CD14-positive monocyte (primary cell): ENCODE measurements around the gene IFIT1. TPM values are rescaled to one million over a fixed set of nuclear protein-coding genes. Genes with fewer than 3 reads are reported as not detected.
A peak's percentile ranks its signal among the peaks of the same experiment; 100 is the strongest.

Experiments
- DNase-seq, 3 donors: peaks; one replicate each; pipeline ENCODE4 v3.0.0-alpha.2; 2011 to 2022
- H2AFZ ChIP-seq: 2 replicates; pipeline ENCODE4 v1.6.0; 2012; ENCODE audit warnings: mild to moderate bottlenecking, low read depth, low read length, inconsistent platforms; ENCODE audit not compliant: insufficient read depth, poor library complexity, severe bottlenecking
- H3K27ac ChIP-seq, 2 donors: 1 replicate in 1 of 2; 2 replicates in 1 of 2; pipeline ENCODE4 v1.5.1; 2012 to 2013; ENCODE audit warnings: low read length in 2 of 2, control low read depth in 1 of 2, inconsistent platforms in 1 of 2, low read depth in 1 of 2, mild to moderate bottlenecking in 1 of 2
- H3K27me3 ChIP-seq, 2 donors: one replicate each; pipeline versions ENCODE4 v1.6.0 to v1.6.1; 2011 to 2013; ENCODE audit warnings: low read length in 2 of 2; ENCODE audit not compliant: control insufficient read depth in 2 of 2, insufficient read depth in 2 of 2
- H3K36me3 ChIP-seq, 2 donors: replicated peaks in 1 of 2; 1 replicate in 1 of 2; 2 replicates in 1 of 2; pipeline versions ENCODE4 v1.5.1 to v1.6.1; 2012 to 2013; ENCODE audit warnings: low read length in 2 of 2, control low read depth in 1 of 2, inconsistent platforms in 1 of 2, mild to moderate bottlenecking in 1 of 2; ENCODE audit not compliant: insufficient read depth in 2 of 2, control insufficient read depth in 1 of 2
- H3K4me1 ChIP-seq, 2 donors: 1 replicate in 1 of 2; 2 replicates in 1 of 2; pipeline versions ENCODE4 v1.5.1 to v1.6.1; 2012 to 2013; ENCODE audit warnings: low read length in 2 of 2, control low read depth in 1 of 2, inconsistent platforms in 1 of 2, mild to moderate bottlenecking in 1 of 2, moderate library complexity in 1 of 2; ENCODE audit not compliant: insufficient read depth in 2 of 2, control insufficient read depth in 1 of 2
- H3K4me2 ChIP-seq: replicated peaks from 2 replicates; pipeline ENCODE3; 2012; ENCODE audit warnings: low read length, moderate library complexity, mild to moderate bottlenecking; ENCODE audit not compliant: poor library complexity, severe bottlenecking; ENCODE audit errors: extremely low read depth
- H3K4me3 ChIP-seq, 3 experiments: fragments of 200-600 bp in 1 of 3; sonication (generic) in 1 of 3; replicated peaks in 1 of 3; 1 replicate in 2 of 3; 2 replicates in 1 of 3; pipeline ENCODE4 v1.5.1; 2011 to 2013; ENCODE audit warnings: low read length in 3 of 3, mild to moderate bottlenecking in 3 of 3, control low read depth in 2 of 3, low read depth in 2 of 3, inconsistent platforms in 1 of 3, moderate library complexity in 1 of 3
- H3K79me2 ChIP-seq: 2 replicates; pipeline ENCODE4 v1.6.0; 2012; ENCODE audit warnings: mild to moderate bottlenecking, control low read depth, inconsistent platforms, low read length, moderate library complexity; ENCODE audit not compliant: insufficient read depth
- H3K9ac ChIP-seq: 2 replicates; pipeline ENCODE4 v1.6.0; 2017; ENCODE audit warnings: low read length, mild to moderate bottlenecking; ENCODE audit not compliant: insufficient read depth, poor library complexity, severe bottlenecking
- H3K9me3 ChIP-seq, 2 donors: replicated peaks in 1 of 2; 1 replicate in 1 of 2; 2 replicates in 1 of 2; pipeline versions ENCODE4 v1.5.1 to v1.6.1; 2012 to 2013; ENCODE audit warnings: low read length in 2 of 2, control low read depth in 1 of 2; ENCODE audit not compliant: control insufficient read depth in 1 of 2, insufficient read depth in 1 of 2
- H4K20me1 ChIP-seq: 2 replicates; pipeline ENCODE4 v1.6.0; 2012; ENCODE audit warnings: mild to moderate bottlenecking, low read length, control low read depth, moderate library complexity; ENCODE audit not compliant: insufficient read depth
- H3K27ac Mint-ChIP-seq, 7 donors: one replicate each; pipeline ENCODE4 v1.8.0; 2020; ENCODE audit warnings: mild to moderate bottlenecking in 7 of 7, mixed read lengths in 7 of 7, moderate library complexity in 6 of 7, inconsistent platforms in 2 of 7
- H3K27me3 Mint-ChIP-seq, 3 donors: one replicate each; pipeline ENCODE4 v1.8.0; 2021 to 2022; ENCODE audit warnings: low read depth in 3 of 3, mild to moderate bottlenecking in 3 of 3, mixed read lengths in 3 of 3, moderate library complexity in 3 of 3, inconsistent platforms in 1 of 3
- H3K36me3 Mint-ChIP-seq, 2 donors: one replicate each; pipeline ENCODE4 v1.8.0; 2020; ENCODE audit warnings: mixed read lengths in 2 of 2, inconsistent platforms in 1 of 2, mild to moderate bottlenecking in 1 of 2
- H3K4me1 Mint-ChIP-seq: one replicate; pipeline ENCODE4 v1.8.0; 2020; ENCODE audit warnings: mild to moderate bottlenecking, mixed read lengths
- H3K4me3 Mint-ChIP-seq, 2 donors: one replicate each; pipeline ENCODE4 v1.8.0; 2020; ENCODE audit warnings: mild to moderate bottlenecking in 2 of 2, mixed read lengths in 2 of 2, moderate library complexity in 1 of 2
- H3K9me3 Mint-ChIP-seq, 7 donors: one replicate each; pipeline ENCODE4 v1.8.0; 2020 to 2022; ENCODE audit warnings: mixed read lengths in 7 of 7, mild to moderate bottlenecking in 6 of 7, moderate library complexity in 6 of 7, inconsistent platforms in 2 of 7
- CTCF ChIP-seq: fragments of 200-600 bp; IDR thresholded peaks from one replicate; pipeline ENCODE4 v1.8.0; 2022; ENCODE audit warnings: antibody characterized with exemption, mild to moderate bottlenecking
- WGBS: methylation state at CpG from one replicate; pipeline ENCODE4 v1.1.5; 2013; ENCODE audit warnings: missing lambda C conversion rate; ENCODE audit not compliant: insufficient coverage; 5-methylcytosine and 5-hydroxymethylcytosine counted together
- intact Hi-C, 2 donors: fragments of 100-400 bp; cut with micrococcal nuclease; formaldehyde crosslinking; loops; one replicate each; pipeline versions ENCODE4 v1.15.0 to v1.15.1; 2023
- polyA plus RNA-seq, 3 donors: library from polyadenylated mRNA; depleted of rRNA in 1 of 3; unstranded in 2 of 3; stranded (reverse) in 1 of 3; fragments of 300-500 nt in 2 of 3; fragments of >200 nt in 1 of 3; fragmentation: Illumina TruSeq in 2 of 3; gene quantifications; 1 replicate in 2 of 3; 2 replicates in 1 of 3; pipeline ENCODE4 v1.2.3, GENCODE V29; 2012 to 2021

Gene IFIT1
- polyA plus RNA-seq, 3 donors, result 4.8 to 17.1 (median 12.1) TPM

GRCh38 chr10:89347701-89348457 is 44.5 kb upstream of the IFIT1 start:
- Histone ChIP-seq H2AFZ (no peak overlapping the region), H3K4me3 (no peak overlapping the region), H3K27me3 (no peaks in the 10 kb centered on the region), H4K20me1 (no peaks in the 10 kb centered on the region), H3K79me2 (no peaks in the 10 kb centered on the region), H3K4me2 (no peak overlapping the region), H3K9me3 (no peaks in the 10 kb centered on the region), H3K4me1 (peaks cover 50 to 58% of the 10 kb centered on the region in 2 donors), H3K9ac (no peak overlapping the region), H3K36me3 (no peaks in the 10 kb centered on the region), H3K27ac (no peak overlapping the region)
- Mint-ChIP-seq H3K4me1 (peaks cover 65% of the 10 kb centered on the region), H3K27me3 (no peaks in the 10 kb centered on the region), H3K36me3 (no peaks in the 10 kb centered on the region), H3K4me3 (no peak overlapping the region), H3K9me3 (no peaks in the 10 kb centered on the region), H3K27ac (peak overlapping the region in 2 of 7 donors; percentile 52 to 57)
- DNase-seq, result no peak
- 100% methylated on average over 1 of the region's 7 CpGs for WGBS
- TF ChIP-seq CTCF, result no peak
- intact Hi-C loops, result no loop called here

- Histone ChIP-seq H4K20me1 (no peaks in the 10 kb centered on the region), H3K4me1 (peaks cover 50 to 58% of the 10 kb centered on the region in 2 donors), H3K36me3 (no peaks in the 10 kb centered on the region), H3K27ac (no peak overlapping the region), H3K4me3 (no peak overlapping the region), H3K4me2 (no peak overlapping the region), H3K9ac (no peak overlapping the region), H2AFZ (no peak overlapping the region), H3K79me2 (no peaks in the 10 kb centered on the region), H3K27me3 (no peaks in the 10 kb centered on the region), H3K9me3 (no peaks in the 10 kb centered on the region)
- Mint-ChIP-seq H3K9me3 (no peaks in the 10 kb centered on the region), H3K36me3 (peaks cover 1 to 3% of the 10 kb centered on the region in 2 donors), H3K4me1 (peaks cover 67% of the 10 kb centered on the region), H3K4me3 (no peak overlapping the region), H3K27ac (peak overlapping the region in 1 of 7 donors; percentile 57), H3K27me3 (no peaks in the 10 kb centered on the region)
- no peak for DNase-seq
- intact Hi-C loops, result no loop called here
- 38% methylated on average over 2 of the region's 5 CpGs for WGBS
- no peak for TF ChIP-seq CTCF
These were observed 43.9 kb upstream of the IFIT1 start for GRCh38 chr10:89348481-89348880.
